Body of pancreas (tissue), 4 donors: ENCODE measurements around the gene ZNF567.

Experiments
- POLR2A ChIP-seq, 3 donors: fragments of 450-650 bp; IDR thresholded peaks; one replicate each; pipeline ENCODE4 v1.6.1; 2016; ENCODE audit warnings: antibody characterized with exemption in 3 of 3, mild to moderate bottlenecking in 2 of 3
- TF ChIP-seq, protein P1 (sequence below), 7 experiments: fragments of 450-650 bp in 4 of 7; fragments of 200-600 bp in 3 of 7; sonication (generic) in 3 of 7; IDR thresholded peaks; one replicate each; pipeline ENCODE4 v1.5.1; 2016 to 2019; ENCODE audit warnings: antibody characterized with exemption in 7 of 7

DNA sequence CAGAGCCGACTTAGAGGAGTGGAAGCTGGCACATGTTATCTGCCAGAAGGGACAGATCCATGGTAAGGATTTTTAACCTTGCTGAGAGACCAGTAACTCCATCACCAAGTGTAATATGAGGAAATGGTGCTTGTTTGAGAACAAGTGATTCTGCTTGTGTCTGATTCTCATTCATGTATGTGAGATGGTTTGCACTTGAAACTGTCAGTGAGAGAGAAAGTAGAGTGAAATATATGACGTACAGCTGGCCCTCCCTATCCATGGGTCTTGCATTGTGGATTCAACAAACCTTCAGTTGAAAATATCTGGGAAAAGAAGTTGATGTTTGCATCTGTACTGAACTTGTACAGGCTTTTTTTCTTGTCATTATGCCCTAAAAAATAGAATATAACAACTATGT is 18.8 kb upstream of the ZNF567 start:
- TF ChIP-seq, protein P1, sequence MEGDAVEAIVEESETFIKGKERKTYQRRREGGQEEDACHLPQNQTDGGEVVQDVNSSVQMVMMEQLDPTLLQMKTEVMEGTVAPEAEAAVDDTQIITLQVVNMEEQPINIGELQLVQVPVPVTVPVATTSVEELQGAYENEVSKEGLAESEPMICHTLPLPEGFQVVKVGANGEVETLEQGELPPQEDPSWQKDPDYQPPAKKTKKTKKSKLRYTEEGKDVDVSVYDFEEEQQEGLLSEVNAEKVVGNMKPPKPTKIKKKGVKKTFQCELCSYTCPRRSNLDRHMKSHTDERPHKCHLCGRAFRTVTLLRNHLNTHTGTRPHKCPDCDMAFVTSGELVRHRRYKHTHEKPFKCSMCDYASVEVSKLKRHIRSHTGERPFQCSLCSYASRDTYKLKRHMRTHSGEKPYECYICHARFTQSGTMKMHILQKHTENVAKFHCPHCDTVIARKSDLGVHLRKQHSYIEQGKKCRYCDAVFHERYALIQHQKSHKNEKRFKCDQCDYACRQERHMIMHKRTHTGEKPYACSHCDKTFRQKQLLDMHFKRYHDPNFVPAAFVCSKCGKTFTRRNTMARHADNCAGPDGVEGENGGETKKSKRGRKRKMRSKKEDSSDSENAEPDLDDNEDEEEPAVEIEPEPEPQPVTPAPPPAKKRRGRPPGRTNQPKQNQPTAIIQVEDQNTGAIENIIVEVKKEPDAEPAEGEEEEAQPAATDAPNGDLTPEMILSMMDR (IDR thresholded peaks at IDR 0.05) = no peak
- TF ChIP-seq POLR2A (IDR thresholded peaks at IDR 0.05) = no peak
